A549 treated with Hydrocortisone at 1 μM for 4 hours (cell line): ENCODE measurements around the gene ANKS1A. TPM values are rescaled to one million over a fixed set of nuclear protein-coding genes. Genes with fewer than 3 reads are reported as not detected.

Experiments used
- total RNA-seq: library from RNA; stranded (reverse); fragments of 200-300 nt; extraction: Qiagen RNA extraction; gene quantifications from 5 replicates; pipeline ENCODE4 v1.2.3, GENCODE V29; 2022

Gene ANKS1A, protein sequence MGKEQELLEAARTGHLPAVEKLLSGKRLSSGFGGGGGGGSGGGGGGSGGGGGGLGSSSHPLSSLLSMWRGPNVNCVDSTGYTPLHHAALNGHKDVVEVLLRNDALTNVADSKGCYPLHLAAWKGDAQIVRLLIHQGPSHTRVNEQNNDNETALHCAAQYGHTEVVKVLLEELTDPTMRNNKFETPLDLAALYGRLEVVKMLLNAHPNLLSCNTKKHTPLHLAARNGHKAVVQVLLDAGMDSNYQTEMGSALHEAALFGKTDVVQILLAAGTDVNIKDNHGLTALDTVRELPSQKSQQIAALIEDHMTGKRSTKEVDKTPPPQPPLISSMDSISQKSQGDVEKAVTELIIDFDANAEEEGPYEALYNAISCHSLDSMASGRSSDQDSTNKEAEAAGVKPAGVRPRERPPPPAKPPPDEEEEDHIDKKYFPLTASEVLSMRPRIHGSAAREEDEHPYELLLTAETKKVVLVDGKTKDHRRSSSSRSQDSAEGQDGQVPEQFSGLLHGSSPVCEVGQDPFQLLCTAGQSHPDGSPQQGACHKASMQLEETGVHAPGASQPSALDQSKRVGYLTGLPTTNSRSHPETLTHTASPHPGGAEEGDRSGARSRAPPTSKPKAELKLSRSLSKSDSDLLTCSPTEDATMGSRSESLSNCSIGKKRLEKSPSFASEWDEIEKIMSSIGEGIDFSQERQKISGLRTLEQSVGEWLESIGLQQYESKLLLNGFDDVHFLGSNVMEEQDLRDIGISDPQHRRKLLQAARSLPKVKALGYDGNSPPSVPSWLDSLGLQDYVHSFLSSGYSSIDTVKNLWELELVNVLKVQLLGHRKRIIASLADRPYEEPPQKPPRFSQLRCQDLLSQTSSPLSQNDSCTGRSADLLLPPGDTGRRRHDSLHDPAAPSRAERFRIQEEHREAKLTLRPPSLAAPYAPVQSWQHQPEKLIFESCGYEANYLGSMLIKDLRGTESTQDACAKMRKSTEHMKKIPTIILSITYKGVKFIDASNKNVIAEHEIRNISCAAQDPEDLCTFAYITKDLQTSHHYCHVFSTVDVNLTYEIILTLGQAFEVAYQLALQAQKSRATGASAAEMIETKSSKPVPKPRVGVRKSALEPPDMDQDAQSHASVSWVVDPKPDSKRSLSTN
- 5.9 to 7.6 TPM (median 6.7 TPM) in 5 replicates for total RNA-seq

DNA sequence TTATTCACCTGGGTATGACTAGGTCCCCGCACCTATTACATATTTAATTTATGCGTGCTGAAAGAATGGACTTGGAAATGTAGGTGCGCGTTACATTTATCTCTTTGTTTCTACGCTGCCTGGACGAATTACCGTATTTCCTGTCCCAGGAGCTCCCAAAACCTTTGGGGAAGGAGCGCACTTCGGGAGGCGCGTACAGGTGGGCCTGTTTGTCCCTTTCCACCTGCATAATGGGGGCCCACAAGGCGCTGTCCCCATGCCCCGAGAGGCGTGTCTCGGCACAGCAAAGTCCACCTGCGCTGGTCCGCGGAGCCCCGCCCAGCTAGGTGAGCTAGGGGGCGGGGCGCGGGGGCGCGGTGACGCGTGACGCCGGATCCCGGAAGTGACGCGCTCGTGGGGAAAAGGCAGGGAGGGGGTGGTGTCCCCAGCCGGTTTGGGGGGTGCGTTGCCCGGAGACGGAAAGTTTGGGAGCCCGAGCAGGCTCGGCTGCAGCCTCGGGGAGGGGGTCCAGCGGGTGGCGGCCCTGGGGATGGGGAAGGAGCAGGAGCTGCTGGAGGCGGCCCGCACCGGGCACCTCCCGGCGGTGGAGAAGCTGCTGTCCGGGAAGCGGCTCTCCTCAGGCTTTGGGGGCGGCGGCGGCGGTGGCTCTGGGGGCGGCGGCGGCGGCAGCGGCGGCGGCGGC is at the start of gene ANKS1A:
ANKS1A (plus strand) TSS at position 382 of the 682 bp plus-strand sequence; CDS start at position 530, 148 bp downstream.

DNA sequence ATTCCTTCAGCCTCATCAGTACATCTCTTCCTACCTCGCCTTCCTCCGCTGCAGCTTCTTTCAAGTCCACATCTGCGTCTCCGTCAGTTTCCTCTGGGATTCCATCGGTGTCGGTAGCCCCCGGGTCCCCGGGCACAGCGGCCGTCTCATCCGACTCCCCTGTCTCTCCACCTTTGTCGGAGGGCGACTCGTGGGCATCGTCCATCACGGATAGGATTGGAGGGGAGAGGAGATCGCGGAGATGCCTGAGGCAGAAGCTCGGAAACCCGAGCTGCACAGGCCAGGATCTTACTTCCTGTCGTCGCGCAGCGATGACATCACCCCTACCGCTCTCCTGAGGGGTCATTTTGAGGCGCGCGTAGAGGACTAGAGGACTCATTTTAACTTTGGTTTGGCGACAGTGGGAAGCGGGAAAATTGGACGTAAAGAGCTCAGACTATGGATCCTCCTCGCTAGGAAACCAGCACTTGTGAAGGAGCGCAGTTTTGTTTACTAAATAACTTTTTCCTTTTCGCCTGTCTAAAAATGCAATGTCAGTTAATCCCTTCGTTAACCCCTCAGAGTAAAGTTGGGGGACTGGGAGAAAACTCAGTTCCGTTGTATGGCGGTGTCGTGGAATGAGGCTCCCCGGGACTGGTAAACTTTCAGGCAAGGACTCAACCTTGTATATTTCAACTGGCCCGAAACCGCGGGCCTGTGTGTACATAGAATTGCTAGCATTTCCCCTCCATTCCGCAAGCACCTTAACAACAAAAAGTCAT is 1.1 kb upstream of the ANKS1A start, which contains the start of gene TAF11:
TAF11 (minus strand) TSS at position 290 of the 761 bp plus-strand sequence; CDS start at position 205, 85 bp downstream.

Other genes with a start within 250 kb of the ANKS1A start
- 31.0 to 39.9 TPM (median 32.7 TPM) in 5 replicates for gene ILRUN, start 192.5 kb upstream of the ANKS1A start, total RNA-seq
- gene SNRPC, start 131.8 kb upstream of the ANKS1A start, total RNA-seq: 180 to 226 TPM (median 205 TPM) in 5 replicates
- gene BLTP3A, start 97.2 kb upstream of the ANKS1A start, total RNA-seq: 4.1 to 6.8 TPM (median 5.3 TPM) in 5 replicates
- gene TAF11, start 1.2 kb upstream of the ANKS1A start, total RNA-seq: 17.8 to 21.5 TPM (median 20.1 TPM) in 5 replicates